GM18873 (cell line): ENCODE results near the gene THSD7A.

Experiments used
- ATAC-seq: cut with Tn5 transposase; IDR thresholded peaks from one replicate; pipeline ENCODE4 v1.9.1; 2021; ENCODE audit warnings: mild to moderate bottlenecking, moderate library complexity, moderate number of reproducible peaks; ENCODE audit not compliant: unreplicated experiment, low FRiP score

THSD7A gene

GRCh38 chr7:11831736-11832495 is at the start of gene THSD7A:
Gene THSD7A, minus strand, starts transcription at chr7:11832198. Its CDS starts 252 bp downstream, at chr7:11831946.
- ATAC-seq = no peak

DNA sequence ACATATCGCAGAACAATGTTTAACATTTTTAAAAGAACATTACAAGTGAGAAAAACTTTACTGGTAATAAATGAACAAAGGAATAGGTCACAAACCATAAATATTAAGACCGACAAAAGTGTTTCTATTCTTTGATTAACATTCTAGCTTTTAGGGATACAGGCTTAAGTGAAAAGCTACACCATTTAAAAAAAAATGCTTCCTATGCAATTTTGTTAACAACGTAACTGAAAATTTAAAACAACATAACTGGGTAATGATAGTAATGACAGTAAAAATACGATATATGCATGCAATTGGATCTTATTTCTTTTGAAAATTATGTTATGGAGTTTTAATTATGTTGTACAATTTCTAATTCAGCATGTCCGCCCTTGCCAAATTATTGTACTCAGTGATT is 49.7 kb upstream of the THSD7A start:
- no peak for ATAC-seq

DNA sequence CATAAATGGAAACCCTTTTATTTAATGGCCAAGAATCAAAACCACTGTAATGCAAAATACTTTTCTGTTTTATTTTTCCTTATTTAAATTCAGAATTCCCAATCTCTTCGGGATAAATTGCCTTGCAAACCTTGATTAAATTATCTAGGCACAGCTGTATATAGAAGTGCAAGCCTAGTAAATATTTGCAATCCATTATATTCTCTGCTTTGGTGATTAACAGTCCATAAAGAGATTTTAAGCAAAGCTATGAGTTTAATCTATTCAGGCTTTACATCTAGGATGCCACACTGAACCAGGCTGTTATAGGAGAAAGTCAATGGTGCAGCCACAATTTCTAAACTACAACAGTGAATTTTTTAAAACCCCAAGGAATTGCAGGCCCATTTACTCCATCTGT is 43.6 kb upstream of the THSD7A start:
- ATAC-seq = no peak

GRCh38 chr7:11865671-11866070 is 33.7 kb upstream of the THSD7A start:
- ATAC-seq = no peak

DNA sequence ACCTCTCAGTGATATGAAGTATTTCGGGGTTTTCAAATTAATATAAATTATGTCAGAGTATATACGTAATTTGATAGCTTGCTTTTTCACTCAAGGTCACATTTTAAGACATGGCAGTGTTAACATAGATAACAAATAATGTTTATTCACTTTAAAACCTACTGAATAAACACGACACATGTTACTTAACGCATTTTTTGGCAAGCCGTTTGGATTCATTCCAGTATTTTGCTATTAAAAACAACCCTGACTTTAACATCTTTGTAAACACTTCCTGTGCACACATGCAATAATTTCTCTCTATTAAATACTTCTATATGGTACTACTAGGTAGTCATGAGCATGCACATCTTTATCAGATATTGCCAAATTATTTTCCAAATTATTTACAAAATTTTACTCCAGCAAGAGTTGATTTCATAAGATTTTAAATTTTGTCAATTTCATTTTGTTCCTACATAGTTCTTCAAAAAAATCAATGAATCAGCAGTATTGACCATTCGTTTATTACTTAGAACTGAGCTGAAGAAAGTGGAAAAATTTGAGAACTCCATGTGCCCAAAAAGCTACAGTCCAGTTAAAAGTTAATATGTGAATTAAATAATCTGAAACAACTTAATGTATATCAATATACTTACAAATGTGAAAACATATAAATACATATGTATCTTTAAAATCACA is 26.8 kb upstream of the THSD7A start:
- ATAC-seq = no peak

DNA sequence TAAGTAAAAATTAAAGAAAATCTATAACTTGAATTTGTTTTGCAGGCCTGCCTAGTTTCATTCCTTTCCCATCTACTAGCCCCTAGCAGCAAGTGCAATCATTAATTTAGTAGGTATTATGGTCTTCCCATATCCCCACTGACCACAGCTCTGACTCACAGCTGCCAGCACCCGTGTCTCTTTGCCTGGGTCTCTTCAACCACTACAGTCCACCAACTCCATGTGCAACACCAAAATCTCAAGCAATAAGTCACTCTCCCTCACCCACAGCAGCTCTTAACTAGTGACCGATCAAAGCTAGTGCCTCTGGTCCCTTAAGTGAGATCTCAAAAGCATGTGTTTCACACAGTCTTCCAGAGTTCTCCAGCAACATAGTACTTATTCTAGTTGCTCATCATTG is 26.0 kb upstream of the THSD7A start:
- no peak for ATAC-seq

- no peak for ATAC-seq
Observed at GRCh38 chr7:11848251-11848650, 16.3 kb upstream of the THSD7A start.

GRCh38 chr7:11847336-11847735 is 15.3 kb upstream of the THSD7A start:
- ATAC-seq = no peak

DNA sequence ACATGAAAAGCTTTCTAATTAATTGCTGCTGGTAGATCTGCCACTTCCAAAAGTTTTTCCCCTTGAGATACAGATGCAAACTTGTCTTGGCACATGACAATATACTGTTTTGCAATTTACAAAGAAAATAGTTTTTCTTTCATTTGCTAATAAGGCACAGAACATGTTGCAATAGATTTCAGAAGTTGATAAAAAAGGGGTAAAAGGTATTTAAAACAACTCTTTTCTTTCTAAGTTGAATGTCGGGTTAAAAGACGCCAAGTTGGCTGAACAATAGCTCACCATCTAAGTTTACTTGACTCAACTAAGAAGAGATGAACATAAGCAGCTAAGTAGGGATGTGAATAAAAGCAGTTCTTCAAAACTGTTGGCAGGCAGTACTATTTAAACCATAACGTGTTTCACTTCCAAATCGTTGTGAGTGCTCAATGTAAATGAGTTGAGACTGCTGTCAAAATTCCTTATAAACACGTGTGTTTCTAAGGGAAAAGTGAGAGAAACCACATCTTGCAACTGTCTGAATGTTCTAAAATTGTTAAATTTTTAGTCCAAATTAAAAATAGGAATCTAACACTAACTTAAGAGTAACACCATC is 14.5 kb upstream of the THSD7A start:
- no peak for ATAC-seq

DNA sequence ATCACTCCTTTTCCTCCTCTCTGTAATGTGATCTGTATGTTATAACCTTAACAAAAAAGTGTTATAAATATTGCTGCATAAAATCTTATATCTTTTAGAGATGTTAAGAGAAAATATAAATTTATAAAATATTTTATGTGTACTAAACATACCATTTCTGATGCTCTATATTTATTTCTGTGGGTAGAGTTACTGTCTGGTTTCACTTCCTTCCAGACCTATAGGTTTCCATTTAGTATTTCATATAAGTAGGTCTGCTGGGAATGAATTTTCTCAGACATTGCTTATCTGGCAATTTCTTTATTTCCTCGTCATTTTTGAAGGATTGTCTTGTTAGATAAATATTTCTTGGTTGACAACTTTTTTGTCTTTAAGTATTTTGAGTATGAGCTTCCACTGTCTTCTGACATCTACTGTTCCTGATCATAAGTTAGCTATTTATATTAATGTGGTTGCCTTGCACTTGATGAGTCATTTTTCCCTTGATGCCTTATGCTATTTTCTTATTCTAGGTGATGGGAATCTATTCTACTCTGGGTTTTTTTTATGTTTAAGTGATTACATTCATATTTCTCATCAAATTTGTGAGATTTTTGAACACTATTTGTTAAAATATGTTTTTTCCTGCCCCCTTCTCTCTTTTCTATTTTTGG is 11.2 kb upstream of the THSD7A start:
- ATAC-seq = no peak

DNA sequence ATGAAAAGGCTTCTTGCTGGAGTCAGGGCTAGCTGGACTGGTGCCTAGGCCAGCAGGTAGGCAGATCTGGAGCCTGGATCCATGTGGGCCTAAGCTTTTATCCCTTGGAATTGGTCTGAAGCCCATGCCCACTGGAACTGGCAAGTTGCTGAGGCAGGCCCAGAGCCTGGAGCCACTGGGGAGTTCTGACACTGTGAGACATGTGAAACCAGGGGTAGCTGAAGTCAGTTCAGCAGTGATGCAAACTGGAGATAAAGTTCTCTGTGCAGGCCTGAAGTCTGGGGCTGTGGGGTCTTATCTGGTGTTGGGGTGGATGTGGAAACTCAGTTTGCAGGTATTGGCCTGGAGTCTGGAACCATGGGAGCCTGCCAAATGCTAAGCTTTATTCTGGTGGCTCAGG is 9.7 kb upstream of the THSD7A start:
- no peak for ATAC-seq

DNA sequence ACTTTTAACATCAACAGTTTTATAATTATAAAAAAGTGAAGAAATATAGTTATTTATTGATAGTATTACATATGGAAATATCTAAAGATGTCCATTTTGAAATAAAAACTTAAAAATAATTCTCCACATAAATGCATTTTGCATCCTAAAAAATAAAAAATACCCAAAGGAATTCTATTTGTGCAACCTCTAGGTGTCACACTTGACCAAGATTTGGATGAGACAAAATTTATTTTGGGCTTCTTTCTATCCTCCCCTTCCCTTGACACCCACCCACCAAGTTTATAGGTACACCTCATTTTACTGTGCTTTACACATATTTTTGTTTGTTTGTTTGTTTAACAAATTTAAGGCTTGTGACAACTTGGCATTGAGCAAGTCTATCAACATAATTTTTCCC is 3.3 kb upstream of the THSD7A start:
- no peak for ATAC-seq

DNA sequence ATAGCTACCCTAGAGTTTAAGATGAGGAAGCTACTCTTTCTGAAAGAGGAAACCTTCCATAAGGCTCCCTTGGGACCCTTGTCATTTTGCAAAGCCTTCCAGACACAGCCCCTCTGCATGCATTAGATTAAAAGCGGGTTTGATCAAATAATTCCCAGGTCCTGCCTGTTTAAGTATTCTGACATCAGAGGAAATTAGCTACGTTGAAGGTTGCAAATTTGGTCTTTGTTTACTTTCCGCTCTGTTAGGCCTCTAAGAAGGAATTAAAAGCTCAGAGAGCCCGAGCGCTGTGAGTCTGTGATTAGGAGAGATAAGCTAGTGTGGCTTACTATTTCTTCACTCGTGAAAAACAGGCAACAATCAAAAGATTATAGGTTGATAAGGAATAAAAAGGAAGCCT is 1.4 kb upstream of the THSD7A start:
- no peak for ATAC-seq

DNA sequence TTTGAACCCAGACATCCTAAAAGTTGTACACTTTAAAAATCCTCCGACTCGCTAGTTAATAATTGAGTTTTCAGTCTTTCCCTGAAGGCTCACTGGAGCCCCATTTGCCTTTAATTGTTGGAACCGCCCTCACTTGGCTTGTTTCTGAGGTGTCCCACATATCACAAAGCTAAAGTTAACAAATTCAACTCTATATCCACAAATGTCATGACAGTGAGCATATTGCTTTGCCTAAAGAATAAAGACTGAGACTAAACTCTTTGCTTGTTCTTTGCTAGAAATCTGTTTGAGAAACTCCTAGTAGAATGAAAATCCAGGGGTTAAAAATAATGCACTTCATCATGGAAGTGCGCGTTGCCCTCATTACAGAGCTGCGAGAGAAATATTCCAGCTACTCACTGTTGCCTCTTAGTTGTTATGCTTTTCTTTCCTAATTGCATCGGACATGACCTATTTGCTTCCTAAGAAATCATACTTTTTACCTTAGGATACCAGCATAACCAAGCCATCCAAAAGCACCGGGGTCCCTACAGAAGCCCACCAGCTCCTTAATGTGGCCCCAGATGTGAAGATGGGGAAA is 752 bp downstream of the THSD7A start:
- no peak for ATAC-seq

GRCh38 chr7:11830582-11831155 is 1.3 kb downstream of the THSD7A start:
- ATAC-seq = no peak

DNA sequence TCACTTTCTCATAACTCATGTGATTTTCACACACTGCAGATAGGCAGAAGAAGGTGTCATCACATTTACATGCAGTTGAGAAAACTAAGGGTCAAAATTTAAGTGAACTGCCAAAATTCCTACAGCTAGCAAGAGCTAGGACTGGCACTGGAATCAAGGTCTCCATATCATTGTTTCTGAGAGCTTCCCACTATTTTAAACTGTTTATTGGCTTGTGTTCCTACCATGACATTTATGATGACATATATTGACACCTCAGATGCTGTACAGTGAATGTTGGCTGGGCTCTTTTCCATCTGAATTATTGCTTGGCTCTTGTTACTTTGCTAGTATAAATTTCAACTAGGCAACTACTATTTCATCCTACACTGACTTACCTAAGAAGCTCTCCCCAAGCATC is 2.0 kb downstream of the THSD7A start:
- no peak for ATAC-seq

DNA sequence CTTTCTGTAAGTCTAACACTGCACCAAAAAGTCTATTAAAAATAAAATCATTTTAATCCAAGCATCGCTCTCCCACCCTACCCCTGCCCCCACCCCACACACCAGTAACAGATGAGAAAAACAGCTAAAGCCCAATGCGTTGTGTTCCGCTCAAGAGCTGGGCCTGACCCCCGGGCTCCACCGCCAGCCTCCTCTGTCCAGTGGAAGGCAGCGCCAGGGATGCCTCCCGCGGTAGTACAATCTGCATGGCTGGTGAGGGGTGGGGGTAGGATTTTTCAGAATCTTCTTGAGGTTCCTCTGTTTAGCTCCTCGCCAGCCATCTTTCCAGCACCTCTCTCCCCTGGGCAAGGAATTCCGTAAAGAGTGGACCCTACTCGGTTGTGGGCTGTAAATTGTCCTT is 12.1 kb downstream of the THSD7A start:
- ATAC-seq = no peak

DNA sequence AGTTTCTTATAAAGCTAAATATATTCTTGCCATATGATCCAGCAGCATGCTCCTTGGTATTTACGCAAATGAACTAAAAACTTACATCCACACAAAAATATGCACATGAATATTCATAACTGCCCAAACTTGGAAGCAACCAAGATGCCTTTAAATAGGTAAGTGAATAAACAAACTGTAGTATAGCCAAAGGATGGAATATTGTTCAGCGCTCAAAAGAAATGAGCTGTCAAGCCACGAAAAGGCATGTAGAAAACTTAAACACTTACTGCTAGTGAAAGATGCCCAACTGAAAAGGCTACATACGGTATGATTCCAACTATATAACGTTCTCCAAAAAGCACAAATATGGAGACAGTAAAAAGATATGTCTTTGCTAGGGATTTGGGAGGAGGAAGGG is 12.7 kb downstream of the THSD7A start:
- ATAC-seq = no peak

DNA sequence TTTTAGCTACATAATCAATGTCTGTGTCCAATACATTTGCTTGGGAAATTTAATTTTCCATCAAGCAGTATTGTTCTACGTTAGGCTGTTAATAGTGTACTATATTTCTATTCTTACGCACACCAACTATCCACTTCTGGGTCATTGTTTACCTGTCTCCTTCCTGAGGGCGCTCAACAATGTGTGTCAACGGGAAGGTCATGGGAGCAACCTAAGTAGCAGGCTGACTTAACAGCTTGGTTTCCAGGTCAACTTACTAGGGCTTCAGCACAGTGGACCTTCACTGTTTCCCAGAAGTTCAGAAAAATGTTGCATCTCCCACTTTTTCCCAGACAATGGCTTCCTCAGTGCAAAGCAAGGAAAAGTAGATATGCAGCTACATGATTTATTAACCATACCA is 13.7 kb downstream of the THSD7A start:
- no peak for ATAC-seq

GRCh38 chr7:11817111-11817740 is 14.8 kb downstream of the THSD7A start:
- ATAC-seq = no peak
